Kidney epithelial cell (primary cell): Measurements from ENCODE around the gene UQCC5. TPM values are rescaled to one million over a fixed set of nuclear protein-coding genes. Genes with fewer than 3 reads are reported as not detected.
"Not testable (repeated sequence)": the region's sequence is repeated elsewhere in the genome, so short reads cannot be mapped to it uniquely, and the experiment has no call there.

ENCODE experiments used
- DNase-seq: peaks from one replicate; pipeline ENCODE4 v3.0.0-alpha.2; 2010; ENCODE audit warnings: low read depth
- H3K27me3 ChIP-seq: 2 replicates; pipeline ENCODE4 v1.6.0; 2011; ENCODE audit warnings: low read length; ENCODE audit not compliant: control insufficient read depth, insufficient read depth
- H3K36me3 ChIP-seq: 2 replicates; pipeline ENCODE4 v1.5.1; 2011; ENCODE audit warnings: low read length; ENCODE audit not compliant: control insufficient read depth, insufficient read depth
- H3K4me3 ChIP-seq: 2 replicates; pipeline ENCODE4 v1.5.1; 2011; ENCODE audit warnings: low read depth, mild to moderate bottlenecking, control low read depth, low read length
- CTCF ChIP-seq: IDR thresholded peaks from 2 replicates; pipeline ENCODE4 v1.5.1; 2011; ENCODE audit warnings: mild to moderate bottlenecking, moderate library complexity, low read length, control low read depth, inconsistent platforms; ENCODE audit not compliant: insufficient read depth, poor library complexity, severe bottlenecking
- total RNA-seq: library from RNA; depleted of rRNA; stranded (reverse); fragments of >200 nt; gene quantifications from 2 replicates; pipeline ENCODE4 v1.2.3, GENCODE V29; 2015

UQCC5 gene
- total RNA-seq, 1 donor from 2014 or later: 97.6 TPM

GRCh38 chr3:52523386-52524257 lies 12.8 kb upstream of the UQCC5 start:
- no peak for TF ChIP-seq CTCF
- H3K36me3 ChIP-seq: peaks cover 3% of the 10 kb centered on the region
- H3K27me3 ChIP-seq: no peaks in the 10 kb centered on the region
- no peak overlapping the region for H3K4me3 ChIP-seq
- DNase-seq: no peak

- peaks cover 3% of the 10 kb centered on the region for H3K36me3 ChIP-seq
- no peak for TF ChIP-seq CTCF
- H3K27me3 ChIP-seq: no peaks in the 10 kb centered on the region
- no peak overlapping the region for H3K4me3 ChIP-seq
- DNase-seq: no peak
Observed at GRCh38 chr3:52524258-52524751, 12.1 kb upstream of the UQCC5 start.

- no peak for TF ChIP-seq CTCF
- Histone ChIP-seq H3K27me3 (no peaks in the 10 kb centered on the region), H3K4me3 (no peak overlapping the region), H3K36me3 (peaks cover 3% of the 10 kb centered on the region)
- DNase-seq: no peak
Observed at GRCh38 chr3:52524752-52525679, 11.4 kb upstream of the UQCC5 start.

GRCh38 chr3:52525680-52526561 lies 10.5 kb upstream of the UQCC5 start:
- Histone ChIP-seq H3K27me3 (no peaks in the 10 kb centered on the region), H3K36me3 (peaks cover 3% of the 10 kb centered on the region), H3K4me3 (no peak overlapping the region)
- no peak for TF ChIP-seq CTCF
- DNase-seq: no peak

- not testable (repeated sequence) for H3K27me3 ChIP-seq, H3K4me3 ChIP-seq, DNase-seq, H3K36me3 ChIP-seq
Observed at GRCh38 chr3:52526671-52527038, 9.8 kb upstream of the UQCC5 start.
